Astrocyte (in vitro differentiated cells and primary cell): ENCODE results near the gene EBLN1. TPM values are rescaled to one million over a fixed set of nuclear protein-coding genes. Genes with fewer than 3 reads are reported as not detected.

Experiments used
- DNase-seq: peaks from one replicate; pipeline ENCODE4 v3.0.0-alpha.2; 2010; ENCODE audit warnings: low read depth
- FAIRE-seq: peaks from 2 replicates; lab custom pipeline; 2011; peaks lifted over from hg19 to GRCh38; lab: Jason Lieb, UNC
- H2AFZ ChIP-seq: 2 replicates; pipeline ENCODE4 v1.6.0; 2012; ENCODE audit warnings: low read depth, low read length, inconsistent platforms
- H3K27ac ChIP-seq: 2 replicates; pipeline ENCODE4 v1.5.1; 2011; ENCODE audit warnings: low read depth, low read length, inconsistent platforms
- H3K27me3 ChIP-seq: 2 replicates; pipeline ENCODE4 v1.6.0; 2011; ENCODE audit warnings: low read length, inconsistent platforms; ENCODE audit not compliant: insufficient read depth
- H3K36me3 ChIP-seq: 2 replicates; pipeline ENCODE4 v1.5.1; 2011; ENCODE audit warnings: low read length, inconsistent platforms; ENCODE audit not compliant: insufficient read depth
- H3K4me1 ChIP-seq: 2 replicates; pipeline ENCODE4 v1.5.1; 2011; ENCODE audit warnings: low read length, inconsistent platforms; ENCODE audit not compliant: insufficient read depth
- H3K4me2 ChIP-seq: 2 replicates; pipeline ENCODE4 v1.6.0; 2012; ENCODE audit warnings: low read length, inconsistent platforms
- H3K4me3 ChIP-seq: 2 replicates; pipeline ENCODE4 v1.5.1; 2011; ENCODE audit warnings: low read depth, mild to moderate bottlenecking, low read length, inconsistent platforms; ENCODE audit not compliant: insufficient read depth
- H3K79me2 ChIP-seq: 2 replicates; pipeline ENCODE4 v1.6.0; 2012; ENCODE audit warnings: mild to moderate bottlenecking, low read length, inconsistent platforms; ENCODE audit not compliant: insufficient read depth
- H3K9ac ChIP-seq: 2 replicates; pipeline ENCODE4 v1.6.0; 2012; ENCODE audit warnings: mild to moderate bottlenecking, low read length, inconsistent platforms
- H3K9me3 ChIP-seq: 2 replicates; pipeline ENCODE4 v1.5.1; 2012; ENCODE audit warnings: low read depth, mild to moderate bottlenecking, low read length, inconsistent platforms; ENCODE audit not compliant: insufficient read depth
- H4K20me1 ChIP-seq: 2 replicates; pipeline ENCODE4 v1.6.0; 2012; ENCODE audit warnings: low read length, inconsistent platforms; ENCODE audit not compliant: insufficient read depth
- H3K27ac Mint-ChIP-seq: one replicate; pipeline ENCODE4 v1.8.0; 2021; ENCODE audit warnings: mild to moderate bottlenecking, mixed read lengths; ENCODE audit not compliant: unreplicated experiment
- H3K27me3 Mint-ChIP-seq: one replicate; pipeline ENCODE4 v1.8.0; 2021; ENCODE audit warnings: low read depth, mixed read lengths; ENCODE audit not compliant: unreplicated experiment
- H3K36me3 Mint-ChIP-seq: one replicate; pipeline ENCODE4 v1.8.0; 2021; ENCODE audit warnings: low read depth, mixed read lengths; ENCODE audit not compliant: unreplicated experiment
- H3K4me1 Mint-ChIP-seq: one replicate; pipeline ENCODE4 v1.8.0; 2021; ENCODE audit warnings: low read depth, mixed read lengths; ENCODE audit not compliant: unreplicated experiment
- H3K4me3 Mint-ChIP-seq: one replicate; pipeline ENCODE4 v1.8.0; 2021; ENCODE audit warnings: mild to moderate bottlenecking, moderate library complexity, mixed read lengths; ENCODE audit not compliant: unreplicated experiment
- H3K9me3 Mint-ChIP-seq: one replicate; pipeline ENCODE4 v1.8.0; 2021; ENCODE audit warnings: mild to moderate bottlenecking, mixed read lengths; ENCODE audit not compliant: unreplicated experiment
- EZH2 ChIP-seq: IDR thresholded peaks from 2 replicates; pipeline ENCODE4 v1.6.1; 2012; ENCODE audit warnings: mild to moderate bottlenecking, low read length, inconsistent platforms; ENCODE audit not compliant: insufficient read depth
- total RNA-seq: library from RNA; stranded (reverse); gene quantifications from 2 replicates; pipeline ENCODE4 v1.2.1, GENCODE V29; 2021
- TF ChIP-seq, protein P1 (sequence below): IDR thresholded peaks from 2 replicates; pipeline ENCODE4 v1.5.1; 2011; ENCODE audit warnings: low read depth, mild to moderate bottlenecking, inconsistent platforms, low read length, moderate library complexity; ENCODE audit not compliant: insufficient read depth

The EBLN1 gene
- total RNA-seq, 1 donor from 2014 or later, result not detected

DNA sequence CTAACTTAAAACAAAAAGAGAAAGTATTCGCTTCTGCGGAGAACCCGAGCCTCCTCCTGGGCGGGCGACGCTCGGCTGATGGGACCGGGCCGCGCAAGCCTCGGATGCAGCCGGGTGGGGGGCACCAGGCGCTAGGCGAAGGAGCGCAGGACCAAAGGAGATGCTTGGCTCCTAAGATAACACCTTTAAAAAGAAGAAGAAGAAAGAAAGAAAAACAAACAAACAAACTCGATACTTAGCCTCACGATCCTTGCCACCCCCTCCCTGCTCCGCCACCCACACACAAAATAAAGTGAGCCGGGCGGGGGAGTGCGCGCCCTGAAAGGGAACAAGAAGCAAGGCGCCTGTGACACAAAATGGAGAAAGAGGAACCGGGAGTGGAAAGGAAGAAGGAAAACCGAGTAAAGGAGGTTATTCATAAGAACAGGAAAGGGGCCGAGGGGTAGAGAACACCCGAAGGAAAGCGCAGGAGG is 34.0 kb upstream of the EBLN1 start:
- H3K4me3 ChIP-seq, result peak overlapping the region; percentile 78
- peaks cover 8% of the 10 kb centered on the region for H3K4me1 ChIP-seq
- Mint-ChIP-seq H3K4me3 (peak overlapping the region; percentile 92), H3K9me3 (no peaks in the 10 kb centered on the region), H3K36me3 (no peaks in the 10 kb centered on the region), H3K4me1 (peaks cover 5% of the 10 kb centered on the region), H3K27me3 (peaks cover 36% of the 10 kb centered on the region), H3K27ac (peak overlapping the region; percentile 47)
- no peaks in the 10 kb centered on the region for H4K20me1 ChIP-seq
- H3K27ac ChIP-seq, result peak overlapping the region; percentile 76
- peaks cover 8% of the 10 kb centered on the region for H3K27me3 ChIP-seq
- H3K79me2 ChIP-seq, result no peaks in the 10 kb centered on the region
- peak overlapping the region; percentile 89 for H3K9ac ChIP-seq
- peak; percentile 38 for DNase-seq
- H2AFZ ChIP-seq, result peak overlapping the region; percentile 97
- no peaks in the 10 kb centered on the region for H3K36me3 ChIP-seq
- no peak for TF ChIP-seq EZH2
- TF ChIP-seq, protein P1, sequence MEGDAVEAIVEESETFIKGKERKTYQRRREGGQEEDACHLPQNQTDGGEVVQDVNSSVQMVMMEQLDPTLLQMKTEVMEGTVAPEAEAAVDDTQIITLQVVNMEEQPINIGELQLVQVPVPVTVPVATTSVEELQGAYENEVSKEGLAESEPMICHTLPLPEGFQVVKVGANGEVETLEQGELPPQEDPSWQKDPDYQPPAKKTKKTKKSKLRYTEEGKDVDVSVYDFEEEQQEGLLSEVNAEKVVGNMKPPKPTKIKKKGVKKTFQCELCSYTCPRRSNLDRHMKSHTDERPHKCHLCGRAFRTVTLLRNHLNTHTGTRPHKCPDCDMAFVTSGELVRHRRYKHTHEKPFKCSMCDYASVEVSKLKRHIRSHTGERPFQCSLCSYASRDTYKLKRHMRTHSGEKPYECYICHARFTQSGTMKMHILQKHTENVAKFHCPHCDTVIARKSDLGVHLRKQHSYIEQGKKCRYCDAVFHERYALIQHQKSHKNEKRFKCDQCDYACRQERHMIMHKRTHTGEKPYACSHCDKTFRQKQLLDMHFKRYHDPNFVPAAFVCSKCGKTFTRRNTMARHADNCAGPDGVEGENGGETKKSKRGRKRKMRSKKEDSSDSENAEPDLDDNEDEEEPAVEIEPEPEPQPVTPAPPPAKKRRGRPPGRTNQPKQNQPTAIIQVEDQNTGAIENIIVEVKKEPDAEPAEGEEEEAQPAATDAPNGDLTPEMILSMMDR, result no peak
- H3K4me2 ChIP-seq, result peak overlapping the region; percentile 99
- no peak for FAIRE-seq
- H3K9me3 ChIP-seq, result no peaks in the 10 kb centered on the region

- peak; percentile 11 for DNase-seq
- H3K4me3 Mint-ChIP-seq, result peak overlapping the region; percentile 92
- H3K36me3 Mint-ChIP-seq, result no peaks in the 10 kb centered on the region
- H3K9ac ChIP-seq, result peak overlapping the region; percentile 89
- H3K79me2 ChIP-seq, result no peaks in the 10 kb centered on the region
- peaks cover 10% of the 10 kb centered on the region for H3K4me1 Mint-ChIP-seq
- no peaks in the 10 kb centered on the region for H3K36me3 ChIP-seq
- no peak for TF ChIP-seq EZH2
- TF ChIP-seq, protein P1, result no peak
- no peaks in the 10 kb centered on the region for H4K20me1 ChIP-seq
- peaks cover 13% of the 10 kb centered on the region for H3K4me1 ChIP-seq
- peaks cover 33% of the 10 kb centered on the region for H3K27me3 Mint-ChIP-seq
- no peak overlapping the region for H3K27ac ChIP-seq
- H3K4me3 ChIP-seq, result peak overlapping the region; percentile 78
- peaks cover 8% of the 10 kb centered on the region for H3K27me3 ChIP-seq
- no peak overlapping the region for H3K27ac Mint-ChIP-seq
- peak; percentile 39 for FAIRE-seq
- no peaks in the 10 kb centered on the region for H3K9me3 Mint-ChIP-seq
- peak overlapping the region; percentile 97 for H2AFZ ChIP-seq
- H3K9me3 ChIP-seq, result no peaks in the 10 kb centered on the region
- peak overlapping the region; percentile 99 for H3K4me2 ChIP-seq
Measured at GRCh38 chr10:22250897-22251660, 33.3 kb upstream of the EBLN1 start.

- H3K4me3 Mint-ChIP-seq, result no peak overlapping the region
- Histone ChIP-seq H2AFZ (no peak overlapping the region), H3K27me3 (no peaks in the 10 kb centered on the region), H3K4me2 (peak overlapping the region; percentile 32), H3K36me3 (no peaks in the 10 kb centered on the region), H3K4me1 (peaks cover 20% of the 10 kb centered on the region), H3K9me3 (no peaks in the 10 kb centered on the region), H4K20me1 (no peaks in the 10 kb centered on the region), H3K9ac (no peak overlapping the region), H3K4me3 (no peak overlapping the region), H3K27ac (peak overlapping the region; percentile 55), H3K79me2 (no peaks in the 10 kb centered on the region)
- no peak for FAIRE-seq
- H3K4me1 Mint-ChIP-seq, result peaks cover 14% of the 10 kb centered on the region
- no peaks in the 10 kb centered on the region for H3K9me3 Mint-ChIP-seq
- no peaks in the 10 kb centered on the region for H3K36me3 Mint-ChIP-seq
- H3K27ac Mint-ChIP-seq, result no peak overlapping the region
- DNase-seq, result no peak
- TF ChIP-seq, protein P1, result no peak
- TF ChIP-seq EZH2, result no peak
- peaks cover 11% of the 10 kb centered on the region for H3K27me3 Mint-ChIP-seq
Measured at GRCh38 chr10:22247636-22248035, 29.8 kb upstream of the EBLN1 start.
